Measurements from ENCODE around the gene TMIGD2.
"Not testable (repeated sequence)": the region's sequence is repeated elsewhere in the genome, so short reads cannot be mapped to it uniquely, and the experiment has no call there.

TMIGD2 gene, protein sequence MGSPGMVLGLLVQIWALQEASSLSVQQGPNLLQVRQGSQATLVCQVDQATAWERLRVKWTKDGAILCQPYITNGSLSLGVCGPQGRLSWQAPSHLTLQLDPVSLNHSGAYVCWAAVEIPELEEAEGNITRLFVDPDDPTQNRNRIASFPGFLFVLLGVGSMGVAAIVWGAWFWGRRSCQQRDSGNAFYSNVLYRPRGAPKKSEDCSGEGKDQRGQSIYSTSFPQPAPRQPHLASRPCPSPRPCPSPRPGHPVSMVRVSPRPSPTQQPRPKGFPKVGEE

GRCh38 chr19:4302243-4302640, at the start of gene TMIGD2:
Gene TMIGD2 (minus strand): TSS chr19:4302389. CDS start chr19:4302385, 4 bp downstream.
- DNase-seq (ENCODE audit: low read depth): no peak

GRCh38 chr19:4350726-4351125, 48.5 kb upstream of the TMIGD2 start:
- DNase-seq (ENCODE audit: low read depth): no peak

- DNase-seq (ENCODE audit: low read depth): no peak
Observed at GRCh38 chr19:4350111-4350510, 47.9 kb upstream of the TMIGD2 start.

DNA sequence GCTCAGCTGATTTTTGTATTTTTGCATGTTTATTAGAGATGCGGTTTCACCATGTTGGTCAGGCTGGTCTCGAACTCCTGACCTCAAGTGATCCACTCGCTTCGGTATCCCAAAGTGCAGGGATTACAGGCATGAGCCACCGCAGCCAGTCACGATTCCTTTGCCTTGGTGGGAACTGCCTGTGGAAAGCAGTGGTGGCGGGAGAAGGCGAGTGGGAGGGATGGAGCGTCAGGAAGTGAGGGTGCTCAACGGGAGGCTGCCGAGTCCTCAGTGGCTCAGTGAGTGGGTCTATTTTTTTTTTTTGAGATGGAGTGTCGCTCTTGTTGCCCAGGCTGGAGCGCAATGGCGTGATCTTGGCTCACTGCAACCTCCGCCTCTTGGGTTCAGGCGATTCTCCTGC, 47.0 kb upstream of the TMIGD2 start:
- DNase-seq (ENCODE audit: low read depth): not testable (repeated sequence)

DNA sequence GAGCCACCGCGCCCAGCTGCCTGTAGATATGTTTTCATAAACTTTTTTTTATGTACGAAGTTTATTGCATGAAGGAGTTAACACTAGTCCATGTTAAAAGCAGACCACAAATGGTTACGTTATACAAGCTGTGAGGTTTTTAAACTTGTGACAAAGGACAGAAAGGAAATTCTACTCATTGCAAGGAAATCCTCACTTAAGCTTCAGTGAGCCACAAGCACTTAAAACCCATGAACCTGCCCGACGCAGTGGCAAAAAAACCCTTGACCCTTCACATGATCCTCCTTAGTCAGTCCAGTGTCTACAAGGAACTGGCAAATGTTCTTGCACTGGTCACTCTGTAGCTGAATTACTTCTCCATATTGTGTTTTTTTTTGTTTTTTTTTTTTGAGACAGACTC, 45.3 kb upstream of the TMIGD2 start:
- peak; percentile 86 for DNase-seq (ENCODE audit: low read depth)

DNA sequence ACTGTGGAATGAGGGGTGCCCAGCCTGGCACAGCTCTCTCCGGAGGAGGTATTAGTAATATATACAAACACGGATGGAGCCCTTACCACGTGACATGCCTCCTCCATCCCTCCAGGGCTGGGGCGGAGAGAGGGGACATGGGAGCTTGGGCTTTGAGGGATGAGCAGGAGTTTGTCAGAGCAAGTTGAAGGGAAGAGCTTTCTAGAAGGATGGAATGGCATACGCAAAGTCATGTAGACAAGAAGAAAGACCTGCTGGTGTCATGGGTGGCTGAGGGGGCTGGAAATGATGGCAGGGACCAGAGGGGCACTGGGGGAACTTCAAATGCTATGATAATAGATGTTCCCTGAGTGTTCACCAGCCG, 43.8 kb upstream of the TMIGD2 start:
- no peak for DNase-seq (ENCODE audit: low read depth)

DNA sequence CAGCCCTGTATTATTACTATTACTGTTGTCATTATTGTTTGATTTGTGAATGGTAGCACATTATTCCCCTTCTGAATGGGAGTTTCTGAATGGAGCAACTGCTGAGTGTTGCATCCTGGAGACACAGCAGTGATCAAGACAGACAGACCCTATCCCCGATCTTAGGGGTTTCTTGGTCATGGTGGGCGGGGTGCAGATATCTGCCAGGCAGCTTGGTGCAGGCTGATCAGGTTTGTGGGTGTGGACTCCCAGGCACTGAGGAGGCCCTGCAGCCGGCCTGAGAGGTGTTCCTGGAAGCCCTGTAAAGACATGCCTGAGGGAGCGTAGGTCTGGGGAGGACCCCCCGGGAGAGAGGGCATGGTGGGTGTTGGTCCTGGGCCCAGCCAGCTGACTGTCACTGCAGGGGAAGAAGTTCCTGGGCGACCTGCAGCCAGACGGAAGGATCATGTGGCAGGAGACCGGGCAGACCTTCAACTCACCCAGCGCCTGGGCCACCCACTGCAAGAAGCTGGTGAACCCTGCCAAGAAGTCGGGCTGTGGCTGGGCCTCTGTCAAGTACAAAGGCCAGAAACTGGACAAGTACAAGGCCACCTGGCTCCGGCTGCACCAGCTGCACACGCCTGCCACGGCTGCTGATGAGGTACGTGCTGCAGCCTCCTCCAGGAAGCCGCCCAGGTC, 43.3 kb upstream of the TMIGD2 start:
- no peak for DNase-seq (ENCODE audit: low read depth)

DNA sequence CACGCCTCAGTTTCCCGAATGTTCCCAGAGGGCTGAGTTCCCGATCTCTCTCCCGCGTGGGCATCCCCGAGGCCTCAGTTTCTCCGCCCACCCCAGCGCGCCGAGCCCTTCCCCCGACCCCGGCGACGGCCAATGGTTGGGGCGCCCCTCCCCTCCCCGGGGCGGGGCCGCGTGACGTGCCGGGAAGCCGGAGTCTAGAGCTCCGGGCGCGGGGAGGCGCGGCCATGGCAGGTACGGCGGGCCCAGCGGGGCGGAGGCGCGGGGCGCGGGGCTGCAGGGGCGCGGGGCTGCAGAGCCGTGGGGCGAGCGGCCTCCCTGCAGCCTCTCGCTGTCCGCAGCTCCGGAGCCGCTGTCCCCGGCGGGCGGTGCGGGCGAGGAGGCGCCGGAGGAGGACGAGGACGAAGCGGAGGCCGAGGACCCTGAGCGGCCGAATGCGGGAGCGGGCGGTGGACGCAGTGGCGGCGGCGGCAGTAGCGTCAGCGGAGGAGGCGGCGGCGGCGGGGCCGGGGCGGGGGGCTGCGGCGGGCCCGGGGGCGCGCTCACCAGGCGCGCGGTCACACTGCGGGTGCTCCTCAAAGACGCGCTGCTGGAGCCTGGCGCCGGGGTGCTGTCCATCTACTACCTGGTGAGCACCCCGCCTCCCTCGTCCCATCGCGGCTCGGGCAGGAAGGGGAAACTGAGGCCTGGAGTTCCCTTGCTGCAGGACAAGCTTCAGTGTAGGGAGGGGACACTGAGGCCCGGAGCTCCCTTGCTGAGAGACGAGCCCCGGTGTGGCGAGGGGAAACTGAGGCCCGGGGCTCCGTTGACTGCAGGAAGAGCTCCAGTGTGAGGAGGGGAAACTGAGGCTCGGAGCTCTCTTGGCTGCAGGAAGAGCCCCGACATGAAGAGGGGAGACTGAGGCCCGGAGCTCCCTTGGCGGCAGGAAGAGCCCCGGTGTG, 41.5 kb upstream of the TMIGD2 start, which contains the start of gene MPND:
TSS of gene MPND (plus strand) at position 193 of the 938 bp plus-strand sequence. CDS start at position 225, 32 bp downstream.
- DNase-seq (ENCODE audit: low read depth): peak; percentile 79

DNA sequence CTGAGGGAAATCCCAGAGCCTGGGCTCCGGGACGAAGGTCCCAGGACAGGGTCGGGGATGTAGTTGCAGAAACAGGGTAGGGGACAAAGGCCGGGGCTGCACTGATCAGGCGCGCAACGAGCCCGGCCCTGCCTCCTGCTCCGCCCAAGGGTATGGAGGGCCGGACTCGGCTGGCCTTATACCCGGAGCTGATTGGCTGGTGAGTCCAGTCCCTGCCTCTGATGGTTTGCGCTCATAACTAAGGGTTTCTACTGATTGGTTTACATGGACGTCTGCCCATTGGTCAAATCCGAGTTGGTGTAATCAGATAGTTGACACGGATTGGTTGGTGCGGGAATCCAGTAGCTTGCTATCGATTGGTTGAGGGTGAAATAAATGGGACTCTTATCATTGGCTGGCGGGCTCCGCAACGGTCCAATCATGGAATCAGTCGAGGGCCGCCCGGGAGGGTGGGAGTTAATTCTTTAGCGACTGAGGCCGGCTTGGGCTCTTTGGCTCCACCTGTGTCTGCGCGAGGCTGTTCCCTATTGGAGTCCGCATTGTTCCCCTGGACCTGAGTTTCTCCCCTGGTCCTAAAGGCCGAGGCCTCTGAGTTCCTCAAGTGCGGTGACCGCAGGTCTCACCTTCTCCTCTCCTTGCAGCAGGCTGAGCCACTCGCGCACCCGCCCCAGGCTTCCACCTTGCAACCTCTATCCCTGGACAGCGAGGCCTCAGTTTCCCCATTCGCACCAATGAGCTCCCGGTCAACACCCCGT, 40.6 kb upstream of the TMIGD2 start:
- DNase-seq (ENCODE audit: low read depth): peak; percentile 100

DNA sequence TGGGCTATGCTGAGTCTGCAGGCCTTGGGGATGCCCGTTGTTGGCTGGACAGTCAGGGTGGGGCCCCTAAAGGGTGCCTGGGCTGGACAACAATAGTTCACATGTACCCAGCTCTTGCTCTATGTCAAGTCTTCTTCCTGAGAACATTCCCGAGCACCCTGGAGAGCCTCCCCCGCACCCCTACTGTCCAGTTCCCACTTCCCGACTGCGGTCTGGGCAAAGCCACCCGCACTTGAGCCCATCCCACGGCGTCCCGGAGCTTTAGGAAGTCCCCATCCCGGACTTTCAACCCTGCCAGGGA, 40.1 kb upstream of the TMIGD2 start:
- DNase-seq (ENCODE audit: low read depth): no peak

DNA sequence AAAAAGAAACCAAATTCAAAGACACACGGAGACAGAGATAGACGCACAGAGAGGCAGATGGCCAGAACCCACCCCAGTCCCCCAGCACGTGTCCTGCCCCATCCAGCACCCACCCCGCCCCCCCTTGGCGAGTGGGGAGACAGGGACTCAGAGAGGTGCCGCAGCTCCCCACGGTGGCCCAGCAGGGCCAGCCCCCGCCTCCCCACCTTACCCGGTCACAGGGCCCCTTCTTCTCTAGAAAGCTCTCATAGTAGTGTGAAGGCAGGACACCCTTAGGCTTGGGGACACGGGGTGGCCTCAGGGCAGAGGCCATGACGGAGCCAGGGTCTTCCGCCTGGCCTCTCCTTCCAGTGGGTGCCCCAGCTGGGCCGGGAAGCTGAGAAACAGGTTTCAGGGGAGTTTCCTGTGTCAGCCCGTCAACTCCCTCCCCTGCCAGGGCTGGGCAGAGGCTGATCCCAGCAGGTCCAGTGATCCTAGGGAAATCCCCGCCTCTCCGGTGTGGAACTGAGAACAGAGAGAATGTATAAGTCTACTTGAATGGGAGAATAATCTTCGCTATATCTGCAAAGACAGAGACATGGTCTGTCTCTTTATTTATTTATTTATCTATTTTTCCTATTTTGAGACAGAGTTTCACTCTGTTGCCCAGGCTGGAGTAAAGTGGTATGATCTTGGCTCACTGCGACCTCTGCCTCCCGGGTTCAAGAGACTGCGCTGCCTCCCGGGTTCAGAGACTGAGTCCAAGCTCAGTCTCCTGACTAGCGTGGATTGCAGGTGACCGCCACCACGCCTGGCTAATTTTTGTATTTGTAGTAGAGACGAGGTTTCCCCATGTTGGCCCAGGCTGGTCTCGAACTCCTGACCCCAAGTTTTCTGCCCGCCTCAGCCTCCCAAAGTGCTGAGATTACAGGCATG, 36.5 kb upstream of the TMIGD2 start, which contains the start of gene STAP2:
TSS of gene STAP2 (minus strand) at position 387 of the 915 bp plus-strand sequence. CDS start at position 313, 74 bp downstream.
- DNase-seq (ENCODE audit: low read depth): peak; percentile 17

GRCh38 chr19:4337906-4338440, 35.8 kb upstream of the TMIGD2 start:
- DNase-seq (ENCODE audit: low read depth): no peak

GRCh38 chr19:4334929-4335570, 32.9 kb upstream of the TMIGD2 start:
- no peak for DNase-seq (ENCODE audit: low read depth)

- DNase-seq (ENCODE audit: low read depth): no peak
Observed at GRCh38 chr19:4329858-4330257, 27.7 kb upstream of the TMIGD2 start.

DNA sequence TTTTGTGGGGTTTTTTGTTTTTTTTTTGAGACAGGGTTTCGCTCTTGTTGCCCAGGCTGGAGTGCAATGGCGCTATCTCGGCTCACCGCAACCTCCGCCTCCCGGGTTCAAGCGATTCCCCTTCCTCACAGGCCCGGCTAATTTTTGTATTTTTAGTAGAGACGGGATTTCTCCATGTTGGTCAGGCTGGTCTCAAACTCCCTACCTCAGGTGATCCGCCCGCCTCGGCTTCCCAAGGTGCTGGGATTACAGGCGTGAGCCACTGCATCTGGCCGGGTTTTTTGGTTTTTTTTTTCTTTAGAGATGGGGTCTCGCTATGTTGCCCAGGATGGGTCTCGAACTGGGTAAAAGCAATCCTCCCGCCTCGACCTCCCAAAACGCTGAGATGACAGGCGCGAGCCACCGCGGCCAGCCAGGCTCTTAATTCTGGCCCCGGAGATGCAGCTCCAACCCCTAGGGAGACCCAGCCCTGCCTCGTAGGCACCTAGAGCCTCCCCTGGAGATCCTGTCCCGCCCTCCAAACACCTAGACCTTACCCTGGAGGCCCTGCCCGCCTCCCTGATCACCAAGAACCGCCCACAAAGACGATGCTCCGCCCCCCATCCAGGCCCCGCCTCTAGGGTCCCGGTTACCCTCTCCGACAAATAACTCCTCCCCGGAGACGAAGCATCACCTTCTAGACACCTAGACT, 26.9 kb upstream of the TMIGD2 start:
- DNase-seq (ENCODE audit: low read depth): not testable (repeated sequence)

GRCh38 chr19:4328243-4328990, 26.2 kb upstream of the TMIGD2 start:
- peak; percentile 82 for DNase-seq (ENCODE audit: low read depth)

- DNase-seq (ENCODE audit: low read depth): no peak
Observed at GRCh38 chr19:4327877-4328242, 25.7 kb upstream of the TMIGD2 start.

GRCh38 chr19:4327252-4327876, 25.2 kb upstream of the TMIGD2 start:
- peak; percentile 56 for DNase-seq (ENCODE audit: low read depth)

Data from iris pigment epithelial cell (primary cell).